Stimulated activated CD4-positive, alpha-beta T cell treated with anti-CD3 and anti-CD28 coated beads, Interleukin-4, amount 100 ng/mL, for 4 hours (primary cell): ENCODE results near the gene MOV10L1.
"Not testable (repeated sequence)": the region's sequence is repeated elsewhere in the genome, so short reads cannot be mapped to it uniquely, and the experiment has no call there.

ENCODE experiments used
- DNase-seq, 2 experiments: peaks; one replicate each; pipeline ENCODE4 v3.0.0-alpha.2; 2020

MOV10L1 gene

DNA sequence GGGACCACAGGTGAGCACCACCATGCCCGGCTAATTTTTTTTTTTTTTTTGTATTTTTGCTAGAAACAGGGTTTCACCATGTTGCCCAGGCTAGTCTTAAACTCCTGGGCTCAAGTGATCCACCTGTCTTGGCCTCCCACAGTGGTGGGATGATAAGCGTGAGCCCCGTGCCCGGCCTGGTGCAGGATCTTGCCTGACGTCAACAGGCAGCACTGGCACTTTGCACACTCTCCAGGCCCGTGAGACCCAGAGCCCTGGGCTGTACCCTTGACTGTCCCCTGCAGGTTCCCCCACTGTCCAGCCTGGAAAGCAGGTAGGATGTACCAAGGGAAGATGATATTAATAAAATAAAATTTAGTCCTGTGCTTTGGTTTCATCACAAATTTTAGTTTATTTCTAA is 51.7 kb downstream of the MOV10L1 start:
- no peak for DNase-seq

- DNase-seq = no peak
Observed at GRCh38 chr22:50141891-50142363, 52.1 kb downstream of the MOV10L1 start.

DNA sequence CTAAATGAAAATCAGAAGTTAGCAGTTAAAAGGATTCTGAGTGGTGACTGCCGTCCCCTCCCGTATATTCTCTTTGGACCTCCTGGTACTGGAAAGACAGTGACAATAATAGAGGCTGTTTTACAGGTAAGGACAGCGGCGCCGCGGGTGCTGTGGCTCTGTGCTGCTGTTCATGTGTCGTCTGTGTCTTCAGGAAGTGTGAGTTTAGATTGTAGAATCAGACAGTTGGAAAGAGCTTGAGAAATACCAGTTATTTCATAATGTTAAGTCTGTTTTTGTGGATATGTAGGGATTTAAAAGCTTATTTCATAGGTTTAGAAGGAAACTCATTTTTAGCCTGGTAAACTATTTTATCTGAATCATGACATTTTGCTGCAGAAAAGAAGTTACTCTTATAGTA is 53.3 kb downstream of the MOV10L1 start:
- DNase-seq = no peak

- no peak for DNase-seq
Observed at GRCh38 chr22:50144005-50144614, 54.3 kb downstream of the MOV10L1 start.

GRCh38 chr22:50145721-50146438 is 56.1 kb downstream of the MOV10L1 start:
- no peak for DNase-seq

DNA sequence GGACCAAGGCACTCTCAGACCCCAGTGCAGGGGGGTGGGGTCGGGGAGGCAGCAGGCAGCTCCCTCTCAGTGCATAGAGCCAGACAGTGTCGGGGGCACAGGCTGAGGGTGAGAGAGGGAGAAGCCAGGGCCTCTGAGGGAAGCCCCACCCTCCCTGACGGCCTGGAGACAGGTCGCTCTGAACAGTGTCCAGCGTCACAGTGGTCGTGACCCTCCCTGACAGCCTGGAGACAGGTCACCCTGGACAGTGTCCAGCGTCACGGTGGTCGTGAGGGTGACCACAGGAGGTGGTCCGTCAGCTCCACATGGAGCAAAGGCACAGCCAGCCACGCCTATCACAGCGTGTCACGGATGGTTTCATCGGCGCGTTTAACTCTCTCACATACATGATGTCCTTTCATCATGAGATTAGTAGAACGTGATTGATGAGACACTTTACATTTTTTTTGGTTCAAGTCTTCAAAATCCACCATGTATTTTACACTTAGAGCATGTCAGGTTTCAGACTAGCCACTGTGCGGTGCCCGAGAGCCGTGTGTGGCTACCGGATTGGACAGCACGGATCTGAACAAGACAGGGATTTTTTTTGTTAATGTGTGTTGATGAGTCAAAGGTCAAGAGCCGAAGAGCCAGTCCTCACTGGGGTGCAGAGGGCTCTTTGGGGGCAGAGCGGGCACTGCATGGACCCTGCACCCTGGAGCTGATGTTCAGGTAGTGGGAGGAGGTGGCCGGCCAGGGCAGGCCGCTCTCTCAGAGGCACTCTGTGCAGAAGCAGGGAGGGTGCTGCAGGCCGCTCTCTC is 56.8 kb downstream of the MOV10L1 start:
- no peak for DNase-seq

DNA sequence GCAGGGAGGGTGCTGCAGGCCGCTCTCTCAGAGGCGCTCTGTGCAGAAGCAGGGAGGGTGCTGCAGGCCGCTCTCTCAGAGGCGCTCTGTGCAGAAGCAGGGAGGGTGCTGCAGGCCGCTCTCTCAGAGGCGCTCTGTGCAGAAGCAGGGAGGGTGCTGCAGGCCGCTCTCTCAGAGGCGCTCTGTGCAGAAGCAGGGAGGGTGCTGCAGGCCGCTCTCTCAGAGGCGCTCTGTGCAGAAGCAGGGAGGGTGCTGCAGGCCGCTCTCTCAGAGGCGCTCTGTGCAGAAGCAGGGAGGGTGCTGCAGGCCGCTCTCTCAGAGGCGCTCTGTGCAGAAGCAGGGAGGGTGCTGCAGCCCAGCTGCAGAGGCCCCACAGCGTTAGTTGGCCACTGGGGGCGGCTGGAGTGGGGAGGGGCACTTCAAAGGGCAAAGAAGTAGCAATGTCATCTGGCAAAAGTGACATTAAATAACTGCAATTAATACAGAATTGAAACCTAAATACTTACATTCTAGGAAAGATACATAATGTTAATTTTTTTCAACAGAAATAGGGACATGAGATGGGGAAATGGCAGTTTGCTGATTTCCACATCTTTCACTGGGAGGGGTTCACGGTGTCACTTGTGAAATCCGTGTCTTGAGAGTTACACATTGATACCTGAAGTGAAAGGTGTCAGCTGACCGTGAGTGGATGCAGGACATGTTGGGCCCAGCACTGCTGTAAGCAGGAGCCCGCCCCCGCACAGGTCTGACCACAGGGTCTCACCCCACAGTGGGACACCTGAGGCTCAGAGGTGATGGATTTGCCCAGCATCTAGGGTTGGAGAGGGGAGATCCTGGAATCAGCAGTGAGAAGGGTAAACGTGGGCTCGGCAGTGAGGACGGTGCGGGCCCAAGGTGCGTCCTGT is 57.7 kb downstream of the MOV10L1 start:
- not testable (repeated sequence) for DNase-seq

DNA sequence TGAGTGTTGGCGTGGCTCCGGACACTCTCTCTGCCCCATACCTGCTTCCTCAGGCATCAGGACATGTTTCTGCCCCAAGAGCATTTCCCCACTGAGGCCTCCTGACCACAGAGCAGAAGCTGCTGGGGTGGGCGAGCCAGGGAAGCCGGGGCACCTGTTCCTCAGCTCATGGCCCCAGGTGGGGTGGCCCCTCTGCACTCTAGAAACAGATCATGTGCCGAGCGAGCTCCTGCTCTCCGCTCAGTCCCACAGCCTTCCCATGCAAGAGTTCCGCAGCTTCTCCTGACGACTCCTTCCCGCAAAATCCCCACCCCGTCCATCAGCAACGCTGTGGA is 58.3 kb downstream of the MOV10L1 start:
- DNase-seq = no peak

GRCh38 chr22:50148991-50149721 is 59.4 kb downstream of the MOV10L1 start:
- DNase-seq = peak; percentile 67

GRCh38 chr22:50150161-50151129 is 60.6 kb downstream of the MOV10L1 start:
- DNase-seq = no peak

DNA sequence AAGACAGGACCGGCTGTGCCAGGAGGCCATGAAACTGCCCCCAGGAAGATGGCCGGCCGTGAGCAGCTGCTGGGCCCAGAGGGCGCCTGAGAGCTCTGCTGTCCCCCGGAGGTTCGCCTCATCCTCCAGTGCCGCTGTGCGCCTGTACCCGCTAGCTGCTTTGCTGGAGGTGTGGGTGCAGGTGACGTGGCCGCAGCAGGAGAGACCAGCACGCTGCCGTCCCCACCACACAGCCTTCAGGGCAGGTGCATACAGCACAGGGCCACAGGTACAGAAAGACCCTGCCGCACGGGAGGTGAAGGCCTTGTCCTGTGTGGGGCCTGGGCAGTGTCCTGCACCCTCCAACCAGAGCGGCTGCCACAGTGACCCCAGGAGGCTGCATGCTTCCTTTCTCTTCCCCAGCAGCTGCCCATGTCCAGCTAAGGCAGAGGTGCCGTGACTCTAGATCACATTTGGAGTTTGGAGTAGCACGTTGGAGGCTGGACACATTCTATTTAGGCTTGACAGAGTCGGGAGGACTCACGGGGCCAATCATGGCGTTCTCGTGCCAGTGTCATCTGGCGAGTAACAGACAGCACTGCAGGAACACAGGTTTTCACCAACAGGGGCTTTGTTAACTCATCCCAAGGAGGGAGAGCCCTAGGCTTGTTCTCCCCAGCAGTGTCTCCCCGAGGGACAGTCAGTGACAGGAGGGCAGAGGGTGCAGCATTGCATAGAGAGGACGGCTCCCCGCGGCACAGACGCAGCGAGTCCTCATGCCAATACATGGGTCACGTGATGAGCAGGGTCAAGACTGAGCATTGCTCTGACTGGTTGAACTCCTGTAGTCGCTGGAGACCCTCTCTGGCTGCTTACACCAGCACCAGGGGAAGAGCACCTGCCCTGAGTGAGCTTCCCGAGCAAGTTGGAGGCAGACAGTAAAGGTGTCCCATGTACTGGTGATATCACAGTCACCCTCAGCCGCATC is 62.0 kb downstream of the MOV10L1 start:
- DNase-seq = no peak

DNA sequence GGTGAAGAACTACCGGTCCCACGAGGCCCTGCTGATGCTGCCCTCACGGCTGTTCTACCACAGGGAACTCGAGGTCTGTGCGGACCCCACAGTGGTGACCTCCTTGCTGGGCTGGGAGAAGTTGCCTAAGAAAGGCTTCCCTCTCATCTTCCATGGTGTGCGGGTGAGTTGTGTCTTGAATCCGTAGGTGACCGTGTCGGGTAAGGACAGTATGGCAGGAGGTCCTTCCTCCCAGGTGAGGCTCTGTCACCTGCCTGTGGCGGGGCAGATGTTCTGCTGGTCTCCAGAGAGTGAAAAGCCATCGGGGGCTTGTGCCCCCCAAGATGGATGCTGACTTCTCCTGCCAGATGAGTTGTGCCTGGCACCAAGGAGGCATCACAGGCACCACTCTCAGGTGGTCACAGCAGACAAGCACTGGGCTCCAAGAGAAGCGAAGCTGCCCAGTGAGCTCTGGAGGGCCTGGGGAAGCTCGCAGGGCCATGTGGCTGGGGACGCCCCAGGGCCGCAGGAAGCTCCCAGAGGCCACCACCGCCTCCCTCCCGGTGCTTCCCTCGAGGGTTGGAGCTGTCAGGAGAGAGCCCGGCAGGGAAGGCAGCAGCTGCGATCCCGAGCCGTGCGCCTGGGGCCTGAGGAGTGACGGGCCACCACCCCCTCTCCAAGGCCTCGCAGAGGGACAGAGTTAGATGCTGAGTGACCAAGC is 63.4 kb downstream of the MOV10L1 start:
- DNase-seq = no peak

DNA sequence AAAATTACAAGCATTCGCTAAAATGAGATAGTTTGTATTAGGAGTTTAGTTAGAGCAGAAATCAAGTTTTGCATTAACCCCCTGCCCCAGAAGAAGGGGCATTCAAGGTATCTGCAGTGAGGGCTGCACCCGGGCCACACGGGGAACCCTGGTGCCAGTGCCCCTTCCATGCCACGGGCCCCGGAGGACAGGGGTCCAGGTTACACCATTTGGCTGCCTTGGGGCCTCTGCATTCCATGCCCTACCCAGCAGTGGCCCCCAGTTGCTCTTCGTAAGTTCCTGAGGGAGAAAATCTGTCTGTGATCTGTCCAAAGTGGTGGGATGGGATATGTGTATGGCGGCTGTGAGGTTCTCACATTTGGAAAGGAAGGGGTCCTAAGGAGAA is 63.9 kb downstream of the MOV10L1 start:
- no peak for DNase-seq

- DNase-seq = no peak
Observed at GRCh38 chr22:50157709-50158375, 68.0 kb downstream of the MOV10L1 start.

- DNase-seq = no peak
Observed at GRCh38 chr22:50160947-50161346, 71.1 kb downstream of the MOV10L1 start.

- no peak for DNase-seq
Observed at GRCh38 chr22:50161508-50162390, 71.9 kb downstream of the MOV10L1 start.

DNA sequence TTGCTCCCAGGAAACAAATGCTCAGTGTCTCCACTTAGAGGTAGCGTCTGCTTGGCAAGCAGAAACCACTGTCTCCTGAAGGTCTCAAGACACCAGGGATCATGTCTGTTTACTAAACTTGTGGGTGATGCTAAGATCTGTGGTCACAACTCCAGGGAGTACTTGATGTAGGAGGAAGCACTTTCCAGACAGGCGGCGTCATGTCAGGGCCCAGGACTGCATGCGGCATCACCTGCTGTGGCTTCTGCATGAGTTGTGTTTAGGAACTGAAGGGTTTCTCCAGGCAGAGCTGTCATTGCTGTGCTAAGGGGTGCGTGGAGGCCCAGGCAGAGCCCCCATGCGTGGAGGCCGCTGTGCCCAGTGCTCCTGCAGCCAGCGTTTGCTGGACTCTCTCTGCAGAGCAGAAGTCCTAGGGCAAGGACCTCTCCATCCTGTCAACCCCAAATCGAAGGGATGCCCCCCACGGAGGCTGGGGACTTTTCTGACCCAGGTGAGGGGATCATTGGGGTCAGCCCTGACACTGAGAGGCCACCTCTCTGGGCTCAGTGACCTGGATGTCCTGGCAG is 72.7 kb downstream of the MOV10L1 start:
- no peak for DNase-seq
